Panc1 (cell line): ENCODE results near the gene PRDM2. TPM values are rescaled to one million over a fixed set of nuclear protein-coding genes. Genes with fewer than 3 reads are reported as not detected.

Experiments used
- ATAC-seq: fragments of 200-7000 bp; cut with Tn5 transposase; 2 replicates; pipeline ENCODE4 v1.9.1; 2020; ENCODE audit warnings: mild to moderate bottlenecking, moderate library complexity
- BruUV-seq: library from RNA; stranded (reverse); fragments of 400-500 nt; replicated peaks from 2 replicates; lab custom pipeline; 2021; lab: Mats Ljungman, UMichigan
- CTCF ChIA-PET: fragments of 300-600 bp; sonication (Branson Sonifier 250); formaldehyde crosslinking; loops from one replicate; lab custom pipeline; 2022; ENCODE audit warnings: antibody characterized with exemption; lab: Charles Lee
- POLR2A ChIA-PET: fragments of 300-600 bp; sonication (Branson Sonifier 250); formaldehyde crosslinking; loops from one replicate; lab custom pipeline; 2022; ENCODE audit warnings: antibody characterized with exemption; lab: Charles Lee
- DNase-seq: peaks from one replicate; pipeline ENCODE4 v3.0.0-alpha.2; 2010; ENCODE audit warnings: low read depth, low spot score
- H3K27ac ChIP-seq: 2 replicates; pipeline ENCODE4 v1.5.1; 2011; ENCODE audit warnings: mild to moderate bottlenecking, low read length, inconsistent platforms
- H3K27me3 ChIP-seq: fragments of 200-500 bp; sonication (Bioruptor generic); 2 replicates; pipeline ENCODE4 v1.6.0; 2014; ENCODE audit warnings: low read length, inconsistent platforms; ENCODE audit not compliant: control insufficient read depth, insufficient read depth
- H3K36me3 ChIP-seq: fragments of 200-500 bp; sonication (Bioruptor generic); 2 replicates; pipeline ENCODE4 v1.5.1; 2014; ENCODE audit warnings: inconsistent platforms, mild to moderate bottlenecking, low read length, moderate library complexity; ENCODE audit not compliant: control insufficient read depth, insufficient read depth
- H3K4me1 ChIP-seq: 2 replicates; pipeline ENCODE4 v1.5.1; 2011; ENCODE audit warnings: inconsistent platforms, mild to moderate bottlenecking, low read length, moderate library complexity; ENCODE audit not compliant: control insufficient read depth, insufficient read depth
- H3K4me3 ChIP-seq, 2 experiments: 2 replicates each; pipeline ENCODE4 v1.5.1; 2011 to 2012; ENCODE audit warnings: low read depth in 2 of 2, low read length in 2 of 2, mild to moderate bottlenecking in 2 of 2, inconsistent platforms in 1 of 2, moderate library complexity in 1 of 2
- H3K9me3 ChIP-seq: fragments of 200-500 bp; sonication (Bioruptor generic); 2 replicates; pipeline ENCODE4 v1.5.1; 2014; ENCODE audit warnings: low read depth, mild to moderate bottlenecking, inconsistent platforms, low read length, moderate library complexity; ENCODE audit not compliant: control insufficient read depth, insufficient read depth
- CTCF ChIP-seq: fragments of 450-650 bp; IDR thresholded peaks from 2 replicates; pipeline ENCODE4 v1.5.1; 2017; ENCODE audit warnings: mild to moderate bottlenecking
- POLR2AphosphoS5 ChIP-seq: IDR thresholded peaks from 2 replicates; pipeline ENCODE4 v1.6.1; 2012; ENCODE audit warnings: mild to moderate bottlenecking, low read depth, low read length, moderate library complexity
- REST ChIP-seq, 2 experiments: IDR thresholded peaks; 2 replicates each; pipeline ENCODE4 v1.6.1; 2011 to 2012; ENCODE audit warnings: low read depth in 2 of 2, control low read depth in 1 of 2, low read length in 1 of 2, mild to moderate bottlenecking in 1 of 2, moderate library complexity in 1 of 2; ENCODE audit not compliant: insufficient read depth in 1 of 2
- SIN3A ChIP-seq: IDR thresholded peaks from 2 replicates; pipeline ENCODE4 v1.6.1; 2012; ENCODE audit warnings: low read depth, mild to moderate bottlenecking, low read length, moderate library complexity, borderline replicate concordance; ENCODE audit not compliant: insufficient read depth
- TCF7L2 ChIP-seq: IDR thresholded peaks from 2 replicates; pipeline ENCODE4 v1.6.1; 2011; ENCODE audit warnings: mild to moderate bottlenecking, low read depth, low read length, inconsistent platforms
- in situ Hi-C: cut with HindIII; loops from 2 replicates; pipeline ENCODE4 v1.10.0; 2016; ENCODE audit warnings: low sequenced_read_pairs, low pct_unique_long_range_greater_than_20kb
- intact Hi-C: fragments of 100-400 bp; cut with micrococcal nuclease; formaldehyde crosslinking; loops from one replicate; pipeline ENCODE4 v1.10.0; 2022; ENCODE audit not compliant: unreplicated experiment
- total RNA-seq: library from RNA; stranded (reverse); gene quantifications from one replicate; pipeline ENCODE4 v1.2.1, GENCODE V29; 2021; ENCODE audit not compliant: unreplicated experiment

PRDM2 gene
- total RNA-seq, 1 experiment from 2014 or later = 40.3 TPM

GRCh38 chr1:13769212-13769611 is 69.2 kb downstream of the PRDM2 start:
- in situ Hi-C loops = no loop called here

GRCh38 chr1:13769830-13770229 is 69.8 kb downstream of the PRDM2 start:
- ATAC-seq (no peak), DNase-seq (no peak)
- TF ChIP-seq CTCF (no peak), TCF7L2 (no peak)
- intact Hi-C loops = no loop called here
- CTCF ChIA-PET = no interaction called here
- Histone ChIP-seq H3K4me3 (no peak overlapping the region), H3K27ac (no peak overlapping the region), H3K27me3 (no peaks in the 10 kb centered on the region), H3K9me3 (no peaks in the 10 kb centered on the region), H3K4me1 (peaks cover 13% of the 10 kb centered on the region), H3K36me3 (no peaks in the 10 kb centered on the region; the same call in 1 of the 2 replicates)
- no TSS peak for BruUV-seq
- POLR2A ChIA-PET = no interaction called here
- in situ Hi-C loops = no loop called here

More at GRCh38 chr1:13769212-13769611, 69.2 kb downstream of the PRDM2 start:
- DNase-seq (no peak), ATAC-seq (no peak)
- Histone ChIP-seq H3K36me3 (no peaks in the 10 kb centered on the region; the same call in 1 of the 2 replicates), H3K27ac (no peak overlapping the region), H3K9me3 (no peaks in the 10 kb centered on the region), H3K4me1 (peaks cover 18% of the 10 kb centered on the region), H3K27me3 (no peaks in the 10 kb centered on the region), H3K4me3 (no peak overlapping the region)
- no TSS peak for BruUV-seq
- TF ChIP-seq CTCF = no peak
- TF ChIP-seq POLR2AphosphoS5 = no peak
- TF ChIP-seq TCF7L2 = no peak
- no peak for TF ChIP-seq REST (IDR thresholded peaks at IDR 0.05; ENCODE audit: insufficient read depth in 1 of 2, low read depth in 2 of 2, low read length in 1 of 2)
- no peak for TF ChIP-seq SIN3A
- CTCF ChIA-PET = no interaction called here
- POLR2A ChIA-PET = no interaction called here
- intact Hi-C loops = no loop called here
